Measurements from ENCODE around the gene TBC1D19. TPM values are rescaled to one million over a fixed set of nuclear protein-coding genes. Genes with fewer than 3 reads are reported as not detected.

TBC1D19 gene
- polyA plus RNA-seq, 1 experiment, result 37.0 TPM

- no peaks in the 10 kb centered on the region for H3K27me3 ChIP-seq (ENCODE audit: control insufficient read depth, insufficient read depth, low read length)
- no peak for DNase-seq (ENCODE audit: low read depth, low spot score)
- no peaks in the 10 kb centered on the region for H3K9me3 ChIP-seq (ENCODE audit: control insufficient read depth, insufficient read depth, low read length)
- H3K4me3 ChIP-seq (ENCODE audit: low read depth, low read length), result no peak overlapping the region
- no peak overlapping the region for H3K27ac ChIP-seq (ENCODE audit: low read depth, low read length)
- ChIA-PET CTCF (interaction anchor here (0.6 kb wide), 1 partner anchor 28 kb away, joined by 3 read pairs; no protein-coding TSS in a partner anchor), POLR2A (interaction anchor here (0.6 kb wide), 1 partner anchor 56 kb away, joined by 3 read pairs; no protein-coding TSS in a partner anchor)
- TF ChIP-seq CTCF (IDR thresholded peaks at IDR 0.05; ENCODE audit: low read depth, low read length), result no peak
These were observed 198.4 kb downstream of the TBC1D19 start for GRCh38 chr4:26782168-26782829.

- ChIA-PET POLR2A (interaction anchor here (0.6 kb wide), 1 partner anchor 55 kb away, joined by 3 read pairs; no protein-coding TSS in a partner anchor), CTCF (interaction anchor here (0.6 kb wide), 1 partner anchor 27 kb away, joined by 3 read pairs; no protein-coding TSS in a partner anchor)
- no peak for DNase-seq (ENCODE audit: low read depth, low spot score)
- H3K9me3 ChIP-seq (ENCODE audit: control insufficient read depth, insufficient read depth, low read length), result no peaks in the 10 kb centered on the region
- H3K4me3 ChIP-seq (ENCODE audit: low read depth, low read length), result no peak overlapping the region
- no peak overlapping the region for H3K27ac ChIP-seq (ENCODE audit: low read depth, low read length)
- H3K27me3 ChIP-seq (ENCODE audit: control insufficient read depth, insufficient read depth, low read length), result no peaks in the 10 kb centered on the region
- no peak for TF ChIP-seq CTCF (IDR thresholded peaks at IDR 0.05; ENCODE audit: low read depth, low read length)
These were observed 198.9 kb downstream of the TBC1D19 start for GRCh38 chr4:26782830-26783202.

GRCh38 chr4:26784207-26784865, 200.5 kb downstream of the TBC1D19 start:
- Histone ChIP-seq H3K27ac (ENCODE audit: low read depth, low read length) (no peak overlapping the region), H3K27me3 (ENCODE audit: control insufficient read depth, insufficient read depth, low read length) (no peaks in the 10 kb centered on the region), H3K9me3 (ENCODE audit: control insufficient read depth, insufficient read depth, low read length) (no peaks in the 10 kb centered on the region), H3K4me3 (ENCODE audit: low read depth, low read length) (no peak overlapping the region)
- no peak for DNase-seq (ENCODE audit: low read depth, low spot score)
- ChIA-PET CTCF (no interaction called here), POLR2A (no interaction called here)
- no peak for TF ChIP-seq CTCF (IDR thresholded peaks at IDR 0.05; ENCODE audit: low read depth, low read length)

GRCh38 chr4:26785312-26785711, 201.4 kb downstream of the TBC1D19 start:
- no peak for TF ChIP-seq CTCF (IDR thresholded peaks at IDR 0.05; ENCODE audit: low read depth, low read length)
- Histone ChIP-seq H3K9me3 (ENCODE audit: control insufficient read depth, insufficient read depth, low read length) (no peaks in the 10 kb centered on the region), H3K27me3 (ENCODE audit: control insufficient read depth, insufficient read depth, low read length) (no peaks in the 10 kb centered on the region), H3K27ac (ENCODE audit: low read depth, low read length) (no peak overlapping the region), H3K4me3 (ENCODE audit: low read depth, low read length) (no peak overlapping the region)
- POLR2A ChIA-PET, result no interaction called here
- CTCF ChIA-PET, result no interaction called here
- DNase-seq (ENCODE audit: low read depth, low spot score), result no peak

- Histone ChIP-seq H3K27me3 (ENCODE audit: control insufficient read depth, insufficient read depth, low read length) (no peaks in the 10 kb centered on the region), H3K9me3 (ENCODE audit: control insufficient read depth, insufficient read depth, low read length) (no peaks in the 10 kb centered on the region), H3K4me3 (ENCODE audit: low read depth, low read length) (no peak overlapping the region), H3K27ac (ENCODE audit: low read depth, low read length) (no peak overlapping the region)
- POLR2A ChIA-PET, result no interaction called here
- DNase-seq (ENCODE audit: low read depth, low spot score), result no peak
- CTCF ChIA-PET, result no interaction called here
- no peak for TF ChIP-seq CTCF (IDR thresholded peaks at IDR 0.05; ENCODE audit: low read depth, low read length)
These were observed 201.9 kb downstream of the TBC1D19 start for GRCh38 chr4:26785810-26786209.
